Immature natural killer cell (primary cell): ENCODE measurements around the gene NUMA1. TPM values are rescaled to one million over a fixed set of nuclear protein-coding genes. Genes with fewer than 3 reads are reported as not detected.
A peak's percentile ranks its signal among the peaks of the same experiment; 100 is the strongest.

ENCODE experiments used
- DNase-seq, 3 donors: peaks; one replicate each; pipeline ENCODE4 v3.0.0; 2022; ENCODE audit warnings: mixed read lengths in 1 of 3
- H3K27ac Mint-ChIP-seq, 6 donors: one replicate each; pipeline ENCODE4 v1.8.0; 2020; ENCODE audit warnings: mixed read lengths in 6 of 6, mild to moderate bottlenecking in 5 of 6, inconsistent platforms in 4 of 6, moderate library complexity in 3 of 6
- H3K27me3 Mint-ChIP-seq, 3 donors: one replicate each; pipeline ENCODE4 v1.8.0; 2020 to 2021; ENCODE audit warnings: low read depth in 3 of 3, mild to moderate bottlenecking in 3 of 3, mixed read lengths in 3 of 3, moderate library complexity in 3 of 3, inconsistent platforms in 1 of 3
- H3K36me3 Mint-ChIP-seq, 3 donors: one replicate each; pipeline ENCODE4 v1.8.0; 2020; ENCODE audit warnings: mixed read lengths in 3 of 3, inconsistent platforms in 2 of 3, mild to moderate bottlenecking in 2 of 3
- H3K4me1 Mint-ChIP-seq, 2 donors: one replicate each; pipeline ENCODE4 v1.8.0; 2020; ENCODE audit warnings: inconsistent platforms in 2 of 2, mild to moderate bottlenecking in 2 of 2, mixed read lengths in 2 of 2, moderate library complexity in 1 of 2
- H3K4me3 Mint-ChIP-seq, 5 donors: one replicate each; pipeline ENCODE4 v1.8.0; 2020; ENCODE audit warnings: mild to moderate bottlenecking in 5 of 5, mixed read lengths in 5 of 5, inconsistent platforms in 3 of 5, moderate library complexity in 3 of 5
- H3K9me3 Mint-ChIP-seq, 6 donors: one replicate each; pipeline ENCODE4 v1.8.0; 2020; ENCODE audit warnings: mild to moderate bottlenecking in 6 of 6, mixed read lengths in 6 of 6, inconsistent platforms in 4 of 6, moderate library complexity in 3 of 6
- polyA plus RNA-seq, 3 donors: library from polyadenylated mRNA; unstranded; fragments of 300-500 nt; fragmentation: Illumina TruSeq; gene quantifications; one replicate each; pipeline ENCODE4 v1.2.3, GENCODE V29; 2021

NUMA1 gene
- polyA plus RNA-seq, 3 donors from 2014 or later = 2.7 to 92.5 (median 10.5) TPM

DNA sequence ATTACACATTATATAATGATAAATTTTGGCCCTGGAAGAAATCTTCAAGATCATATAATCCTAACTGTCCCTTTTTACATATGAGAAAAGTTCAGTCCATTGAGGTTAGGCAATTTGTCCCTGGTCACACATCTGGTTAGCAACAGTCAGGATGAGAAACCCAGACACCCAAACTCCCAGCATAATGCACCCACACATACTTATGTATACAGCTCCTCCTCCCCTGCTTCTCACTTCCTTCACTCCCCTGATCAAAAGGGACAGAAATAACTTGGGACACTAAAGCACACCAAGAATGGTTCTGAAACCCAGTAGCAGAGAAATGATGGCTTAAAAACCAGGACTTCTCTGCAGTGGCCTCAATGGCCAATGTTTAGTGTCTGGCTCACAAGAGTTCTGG is 11.1 kb downstream of the NUMA1 start:
- H3K9me3 Mint-ChIP-seq = no peaks in the 10 kb centered on the region
- peak overlapping the region; percentile 78 to 87 (median 80) for H3K4me3 Mint-ChIP-seq
- DNase-seq = no peak
- H3K27ac Mint-ChIP-seq = peak overlapping the region; percentile 80 to 97 (median 96)
- peaks cover 68 to 81% of the 10 kb centered on the region in 2 donors for H3K4me1 Mint-ChIP-seq
- peaks cover 0 to 12% (median 3%) of the 10 kb centered on the region in 3 donors for H3K36me3 Mint-ChIP-seq
- peaks cover 0 to 4% (median 0%) of the 10 kb centered on the region in 3 donors for H3K27me3 Mint-ChIP-seq

- peaks cover 64 to 75% of the 10 kb centered on the region in 2 donors for H3K4me1 Mint-ChIP-seq
- H3K27ac Mint-ChIP-seq = peak overlapping the region; percentile 55 to 96 (median 85)
- DNase-seq = no peak
- H3K4me3 Mint-ChIP-seq = peak overlapping the region; percentile 5 to 87 (median 52)
- H3K27me3 Mint-ChIP-seq = peaks cover 0 to 4% (median 0%) of the 10 kb centered on the region in 3 donors
- H3K9me3 Mint-ChIP-seq = no peaks in the 10 kb centered on the region
- peaks cover 0 to 12% (median 3%) of the 10 kb centered on the region in 3 donors for H3K36me3 Mint-ChIP-seq
Observed at GRCh38 chr11:72067676-72068075, 12.7 kb downstream of the NUMA1 start.

DNA sequence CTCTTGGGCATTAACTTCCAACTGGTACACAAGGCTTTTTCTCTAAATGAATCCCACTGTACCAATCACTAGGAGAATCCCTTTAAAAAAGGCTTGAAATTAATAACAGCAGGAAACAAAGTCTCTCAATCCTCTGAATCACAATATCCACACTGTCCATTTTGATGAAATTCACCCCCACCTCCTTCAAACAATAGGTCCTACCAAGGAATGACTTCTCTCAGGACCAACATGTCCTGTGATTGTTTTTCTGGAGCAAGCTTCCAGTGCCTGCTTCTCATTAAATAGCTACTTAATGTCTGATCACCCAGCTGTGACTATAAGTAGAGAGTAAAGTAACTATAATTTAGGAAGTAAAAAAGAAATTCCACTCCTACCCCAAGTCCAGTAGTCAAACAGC is 13.1 kb downstream of the NUMA1 start:
- peak overlapping the region in 4 of 5 donors; percentile 5 to 80 (median 32) for H3K4me3 Mint-ChIP-seq

DNA sequence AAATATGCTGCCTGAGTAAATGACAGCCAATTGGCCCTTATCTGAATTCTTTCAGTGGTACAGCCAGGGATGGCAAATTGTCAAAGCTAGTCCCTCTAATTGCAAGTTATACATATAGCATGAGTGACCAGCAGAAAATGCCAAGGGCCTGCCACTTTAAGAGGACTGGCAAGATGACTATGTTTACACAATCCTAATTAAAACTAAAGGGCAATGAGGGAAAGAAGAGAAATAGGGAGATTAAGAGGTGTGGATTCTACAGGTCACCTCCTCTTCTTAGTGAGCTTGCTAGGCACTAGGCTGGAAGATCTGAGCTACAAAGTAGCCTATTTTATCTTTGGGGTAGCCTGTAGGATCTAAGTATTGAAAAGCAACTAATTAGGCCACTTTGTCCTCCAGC is 13.5 kb downstream of the NUMA1 start:
- Mint-ChIP-seq H3K4me1 (peaks cover 57 to 67% of the 10 kb centered on the region in 2 donors), H3K27ac (peak overlapping the region; percentile 75 to 96 (median 82)), H3K36me3 (peaks cover 2 to 13% (median 5%) of the 10 kb centered on the region in 3 donors), H3K4me3 (peak overlapping the region in 1 of 5 donors; percentile 80), H3K27me3 (peaks cover 0 to 4% (median 0%) of the 10 kb centered on the region in 3 donors), H3K9me3 (no peaks in the 10 kb centered on the region)
- DNase-seq = no peak

More for the DNA sequence above, 13.1 kb downstream of the NUMA1 start:
- Mint-ChIP-seq H3K9me3 (no peaks in the 10 kb centered on the region), H3K4me1 (peaks cover 60 to 71% of the 10 kb centered on the region in 2 donors), H3K27ac (peak overlapping the region; percentile 36 to 96 (median 85)), H3K27me3 (peaks cover 0 to 4% (median 0%) of the 10 kb centered on the region in 3 donors), H3K36me3 (peaks cover 0 to 12% (median 3%) of the 10 kb centered on the region in 3 donors)
- DNase-seq = no peak

GRCh38 chr11:72061739-72062396 is 18.5 kb downstream of the NUMA1 start:
- Mint-ChIP-seq H3K4me3 (peak overlapping the region in 1 of 5 donors; percentile 1), H3K4me1 (peaks cover 12 to 17% of the 10 kb centered on the region in 2 donors), H3K27ac (peak overlapping the region in 3 of 6 donors; percentile 4 to 58 (median 32))

DNA sequence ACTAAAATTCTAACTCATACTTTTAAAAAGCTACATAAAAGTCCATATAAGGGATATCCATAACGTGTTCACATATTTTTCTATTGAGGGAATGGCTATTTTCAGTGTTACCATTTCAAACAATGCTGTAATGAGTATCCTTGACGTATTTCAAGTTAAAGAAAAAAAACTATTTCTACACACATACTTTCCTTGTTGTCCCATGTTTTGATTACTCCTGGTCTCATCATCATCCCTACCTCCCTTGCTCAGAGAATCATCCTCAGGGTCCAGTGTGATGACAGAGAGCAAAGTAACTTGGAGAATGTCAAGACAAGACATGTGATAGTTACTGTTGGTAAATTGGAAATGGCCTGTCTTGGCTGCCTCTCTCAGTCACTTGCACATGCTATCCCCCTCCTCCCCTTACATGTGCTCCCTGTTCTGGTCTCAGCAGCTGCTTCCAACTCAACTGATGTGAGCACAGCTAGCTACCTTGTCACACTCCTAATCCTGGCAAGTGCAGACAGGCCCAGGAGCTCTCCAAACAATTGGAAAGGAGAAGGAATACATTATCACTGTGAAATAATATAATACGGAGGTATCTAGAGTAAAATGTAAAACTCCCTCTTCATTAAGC is 21.8 kb downstream of the NUMA1 start:
- peak overlapping the region in 2 of 6 donors; percentile 39 to 46 for H3K27ac Mint-ChIP-seq

More at GRCh38 chr11:72061739-72062396, 18.5 kb downstream of the NUMA1 start:
- Mint-ChIP-seq H3K36me3 (peaks cover 4 to 15% (median 5%) of the 10 kb centered on the region in 3 donors), H3K9me3 (no peaks in the 10 kb centered on the region), H3K27me3 (peaks cover 0 to 4% (median 0%) of the 10 kb centered on the region in 3 donors)
- DNase-seq = no peak

DNA sequence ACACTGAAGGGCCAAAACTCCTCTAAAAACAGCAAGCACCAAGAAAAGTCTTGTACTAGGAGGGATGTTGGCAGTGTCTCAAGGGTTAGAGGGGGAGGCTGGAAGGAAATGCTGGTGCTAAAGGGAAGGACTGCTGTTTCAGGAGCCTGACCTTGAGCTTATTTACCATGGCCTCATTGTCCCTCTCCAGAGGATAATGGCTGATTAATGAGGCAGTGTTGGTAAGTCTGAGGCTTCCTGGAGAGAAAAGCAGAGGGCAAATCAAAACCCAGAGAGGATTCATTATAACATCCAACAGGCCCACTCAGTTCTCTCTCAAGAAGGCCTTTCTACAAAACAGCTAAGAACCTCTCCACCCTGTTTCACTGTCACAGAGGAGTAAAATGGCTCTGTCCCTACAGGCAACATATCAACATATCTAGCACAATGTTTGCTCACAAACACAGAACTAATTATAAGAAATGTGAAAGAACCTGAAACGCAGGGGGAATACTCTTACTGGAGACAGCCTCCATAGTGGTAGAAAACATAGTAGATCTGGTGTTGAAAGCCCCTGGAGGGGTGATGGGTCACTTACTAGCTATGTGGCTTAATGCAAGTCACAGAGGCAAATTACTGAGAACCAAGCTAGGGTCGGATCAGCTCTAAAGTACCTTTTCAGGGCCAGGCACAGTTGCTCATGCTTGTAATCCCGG is 31.4 kb downstream of the NUMA1 start:
- peak overlapping the region in 2 of 6 donors; percentile 55 to 64 for H3K27ac Mint-ChIP-seq
- H3K4me1 Mint-ChIP-seq = peaks cover 0 to 10% of the 10 kb centered on the region in 2 donors
- no peaks in the 10 kb centered on the region for H3K9me3 Mint-ChIP-seq
- H3K36me3 Mint-ChIP-seq = peaks cover 7 to 16% (median 8%) of the 10 kb centered on the region in 3 donors
- H3K4me3 Mint-ChIP-seq = no peak overlapping the region
- H3K27me3 Mint-ChIP-seq = no peaks in the 10 kb centered on the region
- no peak for DNase-seq

More for the DNA sequence above, 21.8 kb downstream of the NUMA1 start:
- Mint-ChIP-seq H3K27me3 (no peaks in the 10 kb centered on the region), H3K9me3 (no peaks in the 10 kb centered on the region), H3K4me1 (peaks cover 0 to 5% of the 10 kb centered on the region in 2 donors), H3K4me3 (no peak overlapping the region), H3K36me3 (peaks cover 4 to 11% (median 9%) of the 10 kb centered on the region in 3 donors)
- no peak for DNase-seq

GRCh38 chr11:72045849-72046248 is 34.5 kb downstream of the NUMA1 start:
- no peak for DNase-seq
- Mint-ChIP-seq H3K4me3 (no peak overlapping the region), H3K27ac (no peak overlapping the region), H3K36me3 (peaks cover 0 to 10% (median 0%) of the 10 kb centered on the region in 3 donors), H3K9me3 (no peaks in the 10 kb centered on the region), H3K27me3 (no peaks in the 10 kb centered on the region), H3K4me1 (peaks cover 0 to 6% of the 10 kb centered on the region in 2 donors)

- no peak for DNase-seq
- H3K4me1 Mint-ChIP-seq = peaks cover 0 to 6% of the 10 kb centered on the region in 2 donors
- no peak overlapping the region for H3K4me3 Mint-ChIP-seq
- H3K27me3 Mint-ChIP-seq = no peaks in the 10 kb centered on the region
- no peaks in the 10 kb centered on the region for H3K36me3 Mint-ChIP-seq
- no peaks in the 10 kb centered on the region for H3K9me3 Mint-ChIP-seq
- H3K27ac Mint-ChIP-seq = no peak overlapping the region
Observed at GRCh38 chr11:72042064-72042745, 38.1 kb downstream of the NUMA1 start.

DNA sequence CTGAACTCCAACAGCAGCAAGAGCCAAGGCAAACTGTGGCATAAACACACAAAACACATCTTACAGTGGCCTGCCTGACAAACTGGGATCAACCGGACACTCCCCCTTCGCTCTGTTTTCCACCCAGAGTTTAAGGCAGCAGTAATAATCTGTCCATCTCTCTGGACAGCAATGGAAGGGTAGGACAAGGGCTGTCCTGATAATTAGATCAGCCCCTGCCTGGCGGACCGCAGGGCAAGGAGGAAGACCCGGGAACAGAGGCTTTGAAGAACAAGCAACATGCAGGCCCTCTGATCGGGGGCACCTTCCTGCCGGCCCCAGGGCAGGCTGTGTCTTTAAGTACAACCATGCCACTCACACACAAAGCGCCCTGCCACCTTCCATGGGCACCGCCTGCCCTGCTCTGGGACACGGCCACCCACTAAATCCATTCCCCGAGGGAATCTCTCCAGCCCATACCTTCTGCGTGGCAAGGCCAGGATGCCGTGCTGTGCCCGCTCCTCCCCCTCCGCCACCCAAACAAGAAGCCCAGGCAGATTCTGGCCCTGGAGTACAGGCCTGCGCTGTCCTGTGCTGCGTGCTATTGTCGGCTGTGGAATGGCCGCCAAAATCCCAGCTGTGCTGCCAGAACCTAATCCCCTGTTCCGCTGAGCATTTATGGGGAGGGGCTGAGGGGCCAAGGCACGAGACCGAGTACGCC is 38.8 kb downstream of the NUMA1 start:
- Mint-ChIP-seq H3K9me3 (no peaks in the 10 kb centered on the region), H3K4me1 (peaks cover 6% of the 10 kb centered on the region in 2 donors), H3K27ac (no peak overlapping the region), H3K27me3 (no peaks in the 10 kb centered on the region), H3K36me3 (no peaks in the 10 kb centered on the region), H3K4me3 (no peak overlapping the region)
- peak; percentile 54 to 63 (median 61) for DNase-seq

GRCh38 chr11:72040491-72041363 is 39.6 kb downstream of the NUMA1 start:
- no peak overlapping the region for H3K4me3 Mint-ChIP-seq
- H3K36me3 Mint-ChIP-seq = peaks cover 0 to 4% (median under 1%) of the 10 kb centered on the region in 3 donors
- DNase-seq = peak; percentile 72 to 78 (median 76)
- H3K4me1 Mint-ChIP-seq = peaks cover 6 to 13% of the 10 kb centered on the region in 2 donors
- no peaks in the 10 kb centered on the region for H3K9me3 Mint-ChIP-seq
- no peaks in the 10 kb centered on the region for H3K27me3 Mint-ChIP-seq
- H3K27ac Mint-ChIP-seq = no peak overlapping the region

GRCh38 chr11:72039856-72040401 is 40.4 kb downstream of the NUMA1 start:
- Mint-ChIP-seq H3K4me3 (no peak overlapping the region), H3K36me3 (peaks cover 0 to 7% (median 4%) of the 10 kb centered on the region in 3 donors), H3K27me3 (peaks cover 0 to 2% (median 0%) of the 10 kb centered on the region in 3 donors), H3K27ac (no peak overlapping the region), H3K4me1 (peaks cover 6 to 16% of the 10 kb centered on the region in 2 donors), H3K9me3 (no peaks in the 10 kb centered on the region)
- peak in 2 of 3 donors; percentile 4 to 7 for DNase-seq
